NCI-H69 (cell line): ENCODE results near the gene CRIP1.

ENCODE experiments used
- DNase-seq: peaks from one replicate; lab custom pipeline; 2025; lab: John Stamatoyannopoulos, UW

The CRIP1 gene, protein sequence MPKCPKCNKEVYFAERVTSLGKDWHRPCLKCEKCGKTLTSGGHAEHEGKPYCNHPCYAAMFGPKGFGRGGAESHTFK

DNA sequence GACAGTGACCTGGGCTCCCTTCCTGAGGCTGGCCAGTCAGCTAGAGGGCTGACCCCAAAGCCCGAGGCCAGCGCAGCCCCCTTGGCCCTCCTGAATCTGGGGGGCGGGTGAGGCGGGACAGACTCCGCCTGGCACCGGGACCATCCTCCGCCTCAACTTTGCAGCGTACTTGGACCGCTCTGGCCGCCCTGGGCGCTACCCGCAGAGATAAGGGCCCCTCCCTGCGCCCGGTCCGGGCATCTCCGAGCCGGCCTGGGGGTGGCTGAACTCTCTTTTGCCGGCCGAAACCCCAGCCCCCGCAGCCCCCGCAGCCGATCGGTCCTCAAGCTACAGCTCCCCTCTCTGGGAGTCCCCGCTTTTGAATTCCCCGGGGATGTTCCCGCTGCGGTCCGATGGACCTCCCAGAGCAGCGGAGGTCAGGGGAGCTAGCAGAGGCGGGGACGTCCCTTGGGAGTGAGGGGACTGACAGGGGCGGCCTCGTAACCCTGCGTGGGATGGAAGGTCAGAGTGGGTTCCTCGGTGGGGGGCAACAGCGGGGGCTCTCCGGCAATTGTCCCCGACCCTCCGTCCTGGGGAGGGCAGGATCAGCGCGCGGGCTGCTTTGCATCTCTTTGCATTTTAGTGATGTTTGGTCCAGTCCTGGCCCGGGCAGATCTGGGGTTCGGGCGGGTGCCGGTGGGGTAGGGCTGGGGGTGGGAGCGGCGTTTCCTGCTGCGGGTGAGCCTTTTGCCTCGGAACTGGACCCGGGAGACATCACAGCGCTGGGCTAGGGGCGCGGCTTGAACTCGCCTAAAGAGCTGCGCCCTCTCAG, at the start of gene CRIP1:
CRIP1 (plus strand) TSS at position 724 of the 811 bp plus-strand sequence. CDS start 374 bp downstream, outside the sequence.
- no peak for DNase-seq

DNA sequence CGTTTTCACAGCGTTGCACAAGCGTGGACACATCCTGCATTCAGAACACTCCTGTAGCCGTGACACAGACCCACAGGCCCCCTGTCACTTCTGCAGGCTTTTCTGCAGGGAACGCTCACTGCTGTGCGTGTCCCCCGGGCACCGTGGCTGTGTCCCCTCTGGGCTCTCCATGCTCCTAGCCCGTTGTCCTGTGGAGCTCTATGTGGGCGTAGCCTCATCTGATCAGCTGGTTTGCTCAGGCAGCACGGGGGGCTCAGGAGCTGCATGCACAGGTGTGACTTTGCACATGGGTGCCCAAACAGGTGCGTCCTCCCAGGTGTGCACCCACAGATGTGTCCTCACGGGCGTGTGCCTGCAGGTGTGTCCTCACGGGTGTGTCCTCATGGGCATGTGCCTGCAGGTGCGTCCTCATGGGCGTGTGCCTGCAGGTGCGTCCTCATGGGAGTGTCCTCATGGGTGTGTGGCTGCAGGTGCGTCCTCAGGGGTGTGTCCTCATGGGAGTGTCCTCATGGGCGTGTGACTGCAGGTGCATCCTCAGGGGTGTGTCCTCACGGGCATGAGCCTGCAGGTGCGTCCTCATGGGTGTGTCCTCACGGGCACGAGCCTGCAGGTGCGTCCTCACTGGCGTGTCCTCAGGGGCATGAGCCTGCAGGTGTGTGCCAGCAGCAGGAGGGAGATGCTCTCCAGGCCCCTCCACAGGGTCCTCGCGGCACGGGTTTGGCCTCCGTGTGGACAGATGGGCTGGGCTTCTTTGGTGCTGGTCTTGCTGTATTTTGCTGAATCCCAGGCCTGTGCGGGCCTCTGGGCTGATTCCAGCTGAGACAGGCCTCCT, 49.6 kb upstream of the CRIP1 start:
- DNase-seq, result peak; percentile 76

DNA sequence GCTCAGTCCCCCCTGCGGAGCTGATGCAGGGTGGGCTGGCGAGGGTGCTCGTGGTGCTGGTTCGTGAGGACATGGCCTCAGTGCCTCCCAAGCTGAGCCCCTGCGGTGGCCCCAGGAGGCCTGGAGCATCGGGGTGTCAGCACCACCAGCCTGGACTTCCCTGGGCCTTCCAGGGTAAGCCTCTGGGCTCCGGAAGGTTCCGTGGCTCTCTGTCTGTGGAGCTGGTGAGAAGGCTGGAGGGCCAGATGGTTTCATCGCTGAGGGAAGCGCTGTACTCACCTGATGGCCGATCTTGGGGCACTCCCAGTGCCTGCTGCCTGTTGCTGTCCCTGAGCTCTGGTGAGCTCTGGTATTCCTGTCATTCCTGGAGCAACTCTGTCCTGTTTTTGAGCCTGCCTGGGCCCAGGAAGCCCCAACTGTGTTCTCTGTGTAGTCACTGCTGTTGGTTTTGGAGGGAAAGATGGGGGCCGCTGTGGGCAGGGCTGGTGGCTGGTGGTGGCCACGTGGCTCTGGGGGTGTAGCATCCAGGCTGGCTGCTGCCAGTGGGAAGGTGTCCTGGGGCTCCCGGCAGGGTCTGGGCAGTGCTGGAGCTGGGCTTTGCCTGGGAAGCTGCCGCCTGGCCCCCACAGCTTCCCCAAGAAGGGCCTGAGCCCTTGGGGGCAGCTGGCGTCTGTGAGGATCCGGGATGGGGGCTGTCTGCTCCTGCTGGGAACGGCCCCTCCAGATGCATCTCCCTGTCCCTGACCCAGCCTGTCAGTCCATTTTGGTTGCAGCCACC, 48.8 kb upstream of the CRIP1 start:
- DNase-seq, result no peak

DNA sequence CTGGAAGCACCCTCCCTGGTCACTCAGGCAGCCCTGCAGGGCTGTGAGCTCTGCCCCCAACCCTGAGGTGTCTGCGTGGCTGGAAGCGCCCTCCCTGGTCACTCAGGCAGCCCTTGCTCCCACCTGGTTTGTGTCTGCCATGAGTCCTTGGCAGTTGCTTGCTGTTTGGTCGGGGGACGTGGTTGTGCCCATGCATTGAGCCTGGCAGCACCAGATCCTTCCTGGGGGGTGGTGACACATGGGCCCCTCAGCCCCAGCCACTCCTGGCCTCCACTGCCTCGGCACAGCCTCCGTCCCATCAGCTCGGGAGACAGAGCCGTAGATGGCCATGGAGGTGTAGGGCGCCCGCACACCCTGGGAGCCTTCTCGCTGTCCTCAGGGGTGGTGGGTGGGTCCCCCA, 47.5 kb upstream of the CRIP1 start:
- DNase-seq, result no peak

DNA sequence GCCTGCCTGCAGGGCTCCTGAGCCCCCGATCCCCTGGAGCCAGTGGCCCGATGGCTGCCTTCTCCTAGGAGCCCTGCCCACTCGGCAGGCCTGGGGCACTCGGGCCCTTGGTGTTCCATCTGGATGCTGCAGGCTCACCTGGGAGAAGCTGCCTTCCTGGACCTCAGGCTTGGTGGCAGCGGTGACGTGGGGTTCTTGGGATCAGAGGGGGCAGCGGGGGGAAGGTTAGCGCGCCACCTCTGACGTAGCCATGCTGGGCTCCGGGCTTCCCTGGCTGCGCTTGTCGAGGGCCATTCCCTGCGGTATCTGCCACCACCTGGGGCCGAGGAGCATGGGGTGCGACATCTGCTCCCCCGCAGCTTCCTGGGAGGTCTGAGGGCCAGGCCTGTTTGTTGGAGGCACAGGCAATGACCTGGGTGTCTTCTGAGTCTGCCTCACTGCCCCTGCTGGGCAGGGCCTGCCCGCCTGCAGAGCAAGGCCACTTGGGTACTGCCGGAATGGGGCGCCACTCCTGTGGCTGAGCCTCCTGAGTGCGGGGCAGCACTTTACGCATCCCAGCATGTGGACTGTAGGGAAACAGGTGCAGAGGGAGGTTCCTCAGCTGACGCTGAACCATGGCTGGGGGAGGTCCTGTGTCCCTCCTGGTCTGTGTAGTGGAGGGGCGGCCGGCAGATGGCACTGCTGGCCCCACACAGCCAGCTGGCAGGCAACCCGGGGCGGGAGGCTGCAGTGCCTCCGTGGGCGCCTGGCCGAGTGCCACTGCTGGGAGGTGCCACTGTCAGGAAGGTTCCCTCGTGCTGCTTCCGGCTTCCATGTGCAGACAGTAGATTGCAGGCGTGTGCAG, 46.8 kb upstream of the CRIP1 start:
- DNase-seq, result peak; percentile 96

DNA sequence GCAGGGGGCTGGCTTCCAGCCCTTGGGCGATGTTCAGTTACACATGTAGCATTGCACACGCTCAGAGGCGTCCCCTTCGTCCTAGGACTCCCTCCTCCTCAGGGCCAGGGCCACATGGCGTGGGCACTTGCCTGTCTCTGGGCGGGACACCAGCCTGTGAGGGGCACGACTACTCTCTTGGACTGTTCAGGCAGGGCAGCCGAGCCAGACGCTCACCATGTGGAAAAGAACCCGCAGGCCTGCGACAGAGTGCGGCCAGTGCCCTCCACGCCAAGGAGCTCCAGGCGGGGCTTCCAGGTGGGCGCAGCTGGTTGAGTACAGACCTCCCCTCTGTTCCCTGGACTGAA, 46.2 kb upstream of the CRIP1 start:
- no peak for DNase-seq

DNA sequence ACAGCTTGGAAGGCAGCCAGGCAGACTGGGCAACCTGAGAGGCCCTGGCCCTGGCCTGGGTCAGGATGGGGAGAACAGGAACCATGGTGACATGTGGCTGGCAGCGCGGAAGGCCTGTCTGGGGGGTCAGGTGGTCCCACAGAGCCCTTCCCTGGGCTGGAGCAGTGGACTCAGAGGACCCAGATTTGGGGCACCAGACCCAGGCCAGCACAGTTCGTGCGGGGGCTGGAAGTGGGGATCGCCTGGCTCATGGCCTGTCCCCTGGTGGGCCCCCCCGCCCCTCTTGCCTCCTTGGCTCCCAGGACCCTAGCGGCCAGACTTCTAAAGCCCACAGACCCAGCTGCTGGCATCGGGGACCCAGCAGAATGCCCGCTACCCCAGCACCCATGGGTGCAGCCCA, 45.7 kb upstream of the CRIP1 start:
- no peak for DNase-seq

DNA sequence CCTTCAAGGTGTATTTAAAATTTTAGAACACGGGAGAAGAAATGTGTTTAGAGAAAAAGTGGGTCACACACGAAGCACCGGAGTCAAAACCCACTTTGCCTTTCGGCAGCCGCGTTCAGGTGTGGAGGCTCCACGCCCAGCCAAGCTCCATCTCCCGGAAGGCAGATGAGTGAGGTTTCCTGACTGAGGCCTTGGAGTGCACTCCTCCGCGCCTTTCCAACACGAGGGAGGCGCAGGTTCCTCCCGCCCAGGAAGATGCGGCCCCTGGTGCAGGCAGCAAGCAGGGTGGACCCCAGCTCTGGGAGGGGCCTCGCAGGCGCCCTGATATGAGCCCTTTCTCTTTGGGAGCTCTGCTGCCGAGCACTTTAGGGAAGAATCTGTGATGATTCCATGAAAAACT, 44.6 kb upstream of the CRIP1 start:
- DNase-seq, result no peak

DNA sequence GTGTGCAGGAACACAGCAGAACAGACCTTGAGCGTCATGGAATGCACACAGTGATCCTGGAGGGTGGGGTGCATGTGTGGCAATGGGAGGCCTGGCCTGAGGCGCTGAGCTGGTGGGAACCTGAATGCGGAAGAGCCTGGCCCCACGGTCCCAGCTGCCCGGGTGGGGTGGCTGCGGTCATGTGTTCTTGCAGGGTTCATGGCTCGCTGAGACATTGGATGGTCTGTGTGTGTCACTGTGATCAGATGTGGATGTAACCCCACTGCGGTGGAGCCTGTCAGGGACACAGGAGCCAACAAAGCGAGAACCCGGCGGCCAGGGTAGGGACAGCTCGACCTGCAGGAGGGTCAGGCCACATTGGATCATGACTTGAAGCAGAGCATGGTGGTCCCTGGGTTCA, 43.9 kb upstream of the CRIP1 start:
- no peak for DNase-seq

DNA sequence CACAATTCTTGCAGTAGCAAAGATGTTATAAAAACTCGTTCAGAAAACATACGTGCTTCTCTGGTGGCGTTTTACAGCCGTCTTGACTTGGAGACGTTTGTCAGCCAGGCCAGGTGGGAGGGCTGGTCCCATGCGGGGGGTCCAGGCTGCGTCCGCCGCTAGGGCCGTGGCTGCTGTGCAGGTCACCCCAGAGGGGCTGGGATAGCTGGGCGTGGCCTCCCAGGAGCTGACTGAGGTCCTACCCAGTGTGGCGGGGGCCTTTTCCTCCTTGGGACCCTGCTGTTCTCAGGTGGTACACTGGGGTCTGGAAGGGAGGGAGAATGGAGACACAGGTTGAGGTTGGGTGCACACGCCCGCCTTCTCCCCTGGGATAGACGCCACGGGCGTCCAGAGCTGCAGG, 41.8 kb upstream of the CRIP1 start:
- no peak for DNase-seq

DNA sequence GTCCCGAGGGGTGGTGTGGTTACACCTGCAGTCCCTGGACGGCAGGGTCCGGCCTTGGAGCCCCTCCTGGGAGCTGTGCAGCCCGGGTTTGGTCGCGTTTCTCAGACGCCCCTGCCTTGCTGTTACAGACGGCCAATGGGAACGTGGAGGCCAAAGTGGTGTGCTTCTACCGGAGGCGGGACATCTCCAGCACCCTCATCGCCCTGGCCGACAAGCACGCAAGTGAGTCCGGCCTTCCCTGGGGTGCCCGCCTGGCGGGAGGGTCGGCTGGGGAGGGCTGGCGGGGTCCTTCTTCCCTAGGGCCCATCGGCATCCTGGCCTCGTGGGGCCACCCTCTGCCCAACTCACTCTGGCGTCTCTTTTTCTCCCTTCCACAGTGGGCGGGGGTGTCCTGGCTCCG, 41.4 kb upstream of the CRIP1 start:
- no peak for DNase-seq

DNA sequence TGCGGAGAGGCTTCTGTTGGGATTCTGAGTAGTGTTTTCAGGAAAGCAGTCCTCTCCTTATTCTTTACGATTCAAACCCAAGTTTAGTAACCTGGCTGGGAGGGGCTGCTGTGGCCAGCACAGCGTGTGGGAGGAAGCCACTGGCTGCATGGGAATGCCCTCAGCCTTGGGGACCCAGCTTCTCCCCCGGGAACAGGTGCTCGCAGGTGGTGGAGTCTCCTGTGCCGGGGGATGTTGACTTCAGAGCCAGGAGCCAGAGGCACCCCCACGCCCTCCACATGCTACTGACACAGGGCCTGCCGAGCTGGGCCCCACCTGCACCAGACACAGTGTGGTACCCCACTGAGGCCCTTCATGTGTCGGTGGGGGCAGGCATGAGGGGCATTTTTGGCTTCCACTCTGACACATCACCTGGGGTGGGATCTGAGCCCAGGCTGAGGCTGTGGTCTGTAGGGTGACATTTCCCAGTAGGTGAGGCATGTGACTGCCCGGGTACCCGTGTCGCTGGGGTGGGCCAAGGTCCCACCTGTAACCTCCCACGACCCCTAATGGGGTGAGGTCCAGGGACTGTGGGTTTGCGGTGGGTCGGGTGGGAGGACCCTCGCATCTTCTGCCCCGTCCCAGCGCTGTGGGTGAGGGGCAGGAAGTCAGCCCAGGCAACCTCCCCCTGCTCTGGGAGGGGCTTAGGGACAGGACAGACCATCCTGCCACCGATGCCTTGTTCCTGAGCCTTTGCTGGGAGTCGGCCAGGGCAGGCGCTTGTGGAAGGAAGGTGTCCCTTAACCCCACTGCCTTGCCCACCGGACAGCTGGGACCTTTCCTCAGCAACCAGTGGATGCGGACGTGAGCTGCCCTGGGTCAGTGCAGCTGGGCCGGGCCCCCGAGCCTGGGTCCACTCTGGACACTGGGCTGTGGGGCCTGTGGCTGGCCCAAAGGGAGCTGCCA, 40.5 kb upstream of the CRIP1 start:
- DNase-seq, result no peak

DNA sequence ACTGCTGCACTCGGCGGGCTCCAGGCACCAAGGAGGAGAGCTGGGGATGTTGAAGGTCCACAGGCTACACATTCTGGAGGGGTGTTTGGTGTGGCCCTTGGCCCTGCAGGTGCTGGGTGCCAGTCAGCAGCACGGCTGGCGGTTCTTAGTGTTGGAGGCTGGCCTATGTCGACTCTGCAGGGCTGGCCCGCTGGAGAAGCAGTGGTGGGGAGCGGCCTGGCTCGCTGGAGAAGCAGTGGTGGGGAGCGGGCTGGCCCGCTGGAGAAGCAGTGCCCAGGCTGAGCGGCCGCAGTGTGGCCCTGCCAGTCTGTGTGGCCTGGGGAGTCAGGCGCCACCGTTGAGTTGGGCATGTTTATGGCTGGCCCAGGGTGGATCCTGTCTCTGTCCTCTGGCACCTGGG, 39.7 kb upstream of the CRIP1 start:
- DNase-seq, result no peak

DNA sequence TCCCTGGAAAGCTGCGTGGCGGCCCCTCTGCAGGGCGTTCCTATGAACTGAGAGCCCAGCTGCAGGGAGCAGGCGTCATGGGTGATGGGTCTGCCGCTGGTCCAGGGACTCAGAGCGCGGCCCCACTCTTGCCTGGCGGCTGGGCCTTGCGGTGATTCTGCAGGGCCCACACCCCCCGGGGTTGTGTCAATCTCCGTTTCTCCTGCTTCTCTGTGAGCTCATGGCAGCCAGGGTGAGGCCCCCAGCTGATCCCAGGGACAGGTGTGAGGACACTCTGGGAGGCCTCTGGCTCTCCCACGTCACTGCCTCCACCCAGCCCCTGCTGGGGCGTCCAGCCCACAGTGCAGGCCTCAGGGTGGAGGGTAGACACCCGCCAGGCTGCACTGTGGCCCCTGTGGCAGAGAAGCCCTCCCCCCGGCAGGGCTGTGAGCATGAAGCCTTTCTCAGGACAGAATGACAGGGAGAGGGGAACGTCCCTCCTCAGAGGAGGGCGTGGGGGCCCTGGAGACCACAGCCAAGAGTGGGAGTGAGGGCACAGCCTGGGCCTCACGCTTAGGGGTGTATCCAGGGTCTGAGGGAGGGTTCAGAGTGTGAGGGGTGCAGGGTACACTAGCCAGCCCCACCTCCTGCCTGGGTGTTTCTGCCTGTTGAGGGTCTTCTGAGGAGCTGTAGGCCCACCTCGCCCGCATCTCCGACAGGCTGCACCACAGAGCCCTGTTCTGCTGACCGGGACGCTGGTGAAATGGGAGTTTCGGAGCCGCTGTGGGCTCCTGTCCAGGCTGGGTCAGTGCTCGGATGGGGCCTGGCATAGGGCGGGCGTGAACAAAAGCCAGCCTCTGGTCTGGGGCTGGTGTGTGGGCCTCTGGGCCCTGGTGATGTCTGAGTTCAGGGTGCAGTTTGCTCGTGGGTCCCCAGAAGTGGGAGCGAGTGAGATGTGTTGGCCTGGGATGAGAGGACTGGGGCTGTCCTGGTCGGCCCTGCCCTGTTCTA, 38.7 kb upstream of the CRIP1 start:
- DNase-seq, result no peak

DNA sequence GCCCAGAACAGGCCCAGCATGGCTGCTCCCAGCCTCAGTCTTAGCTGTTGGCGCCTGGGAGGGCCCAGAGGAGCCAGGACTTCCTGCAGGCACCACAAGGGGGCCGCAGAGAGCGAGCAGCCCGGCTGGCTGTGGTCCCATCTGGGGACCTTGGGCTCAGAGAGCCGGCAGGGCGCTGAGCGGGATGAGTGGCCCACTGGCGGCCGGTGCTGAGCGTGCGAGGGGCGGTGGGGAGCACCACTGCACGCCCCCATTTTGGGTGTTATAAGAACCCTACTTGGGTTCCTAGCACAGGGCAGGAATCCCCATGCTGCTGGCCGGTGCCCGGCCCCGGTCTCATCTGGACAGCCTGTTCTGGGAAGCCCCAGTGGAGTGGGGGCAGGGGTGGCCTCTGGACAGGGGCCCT, 38.0 kb upstream of the CRIP1 start:
- peak; percentile 49 for DNase-seq

DNA sequence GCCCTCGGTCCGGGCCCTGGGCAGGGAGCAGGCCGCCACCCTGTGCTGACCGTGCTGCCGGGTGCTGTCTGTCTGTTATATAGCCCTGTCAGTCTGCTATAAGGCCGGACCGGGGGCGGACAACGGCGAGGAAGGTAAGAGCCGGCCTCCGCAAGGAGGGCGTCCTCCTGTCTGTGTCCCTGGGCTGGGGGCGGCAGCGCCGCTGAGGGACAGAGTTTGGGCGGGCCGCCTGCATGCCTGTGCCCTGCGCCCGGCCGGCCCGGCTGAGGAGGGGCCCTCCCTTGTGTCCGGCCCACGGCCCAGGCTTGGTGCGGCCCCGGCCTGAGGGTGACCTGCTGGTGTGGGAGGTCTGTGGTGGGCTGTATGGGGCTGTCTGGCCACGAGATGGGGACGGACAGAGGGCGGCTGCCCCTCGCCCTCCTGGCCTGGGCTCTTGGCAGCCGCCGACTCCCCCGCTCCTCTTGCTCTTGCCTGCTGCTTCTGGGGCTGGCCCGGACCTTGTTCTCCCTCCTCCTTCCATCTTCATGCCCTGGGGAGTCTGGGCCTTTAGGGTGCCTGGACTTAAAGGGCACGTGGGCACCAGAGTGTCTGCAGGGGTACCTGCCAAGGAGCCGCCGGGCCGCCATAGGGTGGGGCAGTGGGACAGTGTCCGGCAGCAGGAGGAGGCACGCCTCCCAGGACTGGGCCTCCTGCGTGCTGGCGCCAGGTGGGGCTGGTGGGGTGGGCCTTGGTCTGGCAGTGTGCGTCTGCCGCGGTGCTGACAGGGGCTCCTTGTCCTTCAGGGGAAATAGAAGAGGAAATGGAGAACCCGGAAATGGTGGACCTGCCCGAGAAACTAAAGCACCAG, 37.2 kb upstream of the CRIP1 start:
- no peak for DNase-seq

DNA sequence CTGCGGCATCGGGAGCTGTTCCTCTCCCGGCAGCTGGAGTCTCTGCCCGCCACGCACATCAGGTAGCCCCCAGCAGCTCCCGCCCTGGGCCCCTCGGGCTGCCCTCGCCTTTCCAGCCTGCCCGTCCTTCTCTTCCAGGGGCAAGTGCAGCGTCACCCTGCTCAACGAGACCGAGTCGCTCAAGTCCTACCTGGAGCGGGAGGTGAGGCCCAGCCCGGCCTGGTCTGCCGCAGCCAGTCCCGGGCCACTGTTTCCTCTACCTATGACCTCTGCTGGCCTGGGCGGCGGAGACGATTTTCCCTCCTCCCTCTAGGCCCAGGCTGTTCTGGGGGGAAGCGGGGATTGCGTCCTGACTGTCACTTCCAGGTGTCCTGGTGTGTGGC, 36.6 kb upstream of the CRIP1 start:
- no peak for DNase-seq
